HG02970 (cell line): ENCODE measurements around the gene SIT1.

ENCODE experiments used
- ATAC-seq: cut with Tn5 transposase; IDR thresholded peaks from one replicate; pipeline ENCODE4 v1.9.1; 2021; ENCODE audit warnings: mild to moderate bottlenecking, moderate library complexity, moderate number of reproducible peaks; ENCODE audit not compliant: unreplicated experiment, low FRiP score

Gene SIT1, protein sequence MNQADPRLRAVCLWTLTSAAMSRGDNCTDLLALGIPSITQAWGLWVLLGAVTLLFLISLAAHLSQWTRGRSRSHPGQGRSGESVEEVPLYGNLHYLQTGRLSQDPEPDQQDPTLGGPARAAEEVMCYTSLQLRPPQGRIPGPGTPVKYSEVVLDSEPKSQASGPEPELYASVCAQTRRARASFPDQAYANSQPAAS

DNA sequence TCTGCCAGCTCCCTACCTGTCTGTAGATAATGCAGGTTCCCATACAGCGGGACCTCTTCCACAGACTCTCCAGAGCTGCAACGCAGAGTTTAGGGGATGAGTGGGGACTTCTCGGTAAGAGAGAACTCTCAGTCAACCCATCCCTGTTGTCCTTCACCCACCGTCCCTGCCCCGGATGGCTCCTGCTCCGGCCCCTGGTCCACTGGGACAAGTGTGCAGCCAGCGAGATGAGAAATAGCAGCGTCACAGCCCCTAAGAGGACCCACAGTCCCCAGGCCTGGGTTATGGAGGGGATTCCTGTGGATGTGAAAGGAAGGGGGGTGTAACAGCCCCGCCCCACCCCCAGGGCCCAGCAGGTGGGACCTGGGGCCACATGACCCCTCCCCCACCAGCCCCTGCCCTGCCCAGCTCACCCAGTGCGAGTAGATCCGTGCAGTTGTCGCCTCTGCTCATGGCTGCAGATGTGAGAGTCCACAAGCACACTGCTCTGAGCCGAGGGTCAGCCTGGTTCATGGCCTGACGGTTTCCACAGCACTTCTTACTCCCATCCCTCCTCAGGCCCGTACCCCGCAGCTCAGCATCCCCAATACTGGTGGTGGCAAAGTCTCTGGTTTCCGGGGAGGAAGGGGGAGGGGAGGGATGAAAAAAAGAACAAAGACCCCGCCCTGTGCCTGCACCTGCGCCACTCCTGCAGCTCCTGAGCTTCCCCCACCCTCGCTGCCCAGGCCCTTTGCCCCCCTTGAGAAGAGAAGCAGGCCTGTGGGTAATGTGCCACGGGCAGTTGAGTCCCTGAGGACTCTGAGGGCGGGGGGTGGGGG, at the start of gene SIT1:
TSS of gene SIT1 (minus strand) at position 591 of the 818 bp plus-strand sequence. CDS start at position 513, 78 bp downstream.
- no peak for ATAC-seq

DNA sequence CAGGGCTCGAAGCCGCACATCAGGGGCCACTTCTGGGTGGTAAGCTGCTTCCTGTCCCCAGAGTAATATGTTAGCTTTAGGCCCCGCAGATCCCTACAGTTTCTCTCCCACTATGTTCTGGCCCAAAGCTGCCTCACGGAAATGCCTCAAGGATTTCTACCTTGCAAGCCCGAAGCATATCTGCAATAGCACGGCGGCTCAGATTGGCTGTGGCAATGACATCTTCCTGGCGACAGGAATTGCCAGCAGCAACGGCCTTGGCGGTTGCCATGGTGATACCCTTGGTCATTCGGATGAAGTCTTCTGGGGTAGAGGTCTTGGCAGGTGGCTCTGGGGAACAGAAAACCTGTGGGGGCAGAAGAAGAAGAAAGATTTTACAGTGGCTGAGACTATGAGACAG, 49.3 kb upstream of the SIT1 start:
- ATAC-seq: no peak

- ATAC-seq: no peak
Measured at GRCh38 chr9:35698231-35698630, 47.5 kb upstream of the SIT1 start.

DNA sequence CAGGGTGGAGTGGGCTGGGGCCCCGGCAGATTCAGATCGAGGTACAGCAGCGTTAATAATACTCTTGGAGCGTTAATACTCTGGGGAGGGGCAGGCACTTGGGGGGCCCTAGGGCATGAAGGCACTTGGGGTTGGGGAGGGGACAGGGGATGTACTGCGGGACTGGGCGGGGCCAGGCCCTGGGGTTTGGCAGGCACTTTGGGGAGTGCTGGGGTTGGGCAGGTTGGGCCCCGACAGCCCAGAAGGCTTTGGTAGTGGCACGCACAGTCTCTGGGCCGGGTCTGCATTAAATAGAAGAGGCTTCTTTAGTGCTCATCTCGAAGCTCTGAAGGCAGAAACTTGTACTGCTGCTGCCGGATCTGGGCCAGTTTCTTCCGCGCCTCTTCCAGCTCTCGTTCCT, 46.8 kb upstream of the SIT1 start:
- no peak for ATAC-seq

GRCh38 chr9:35696520-35697215, 45.9 kb upstream of the SIT1 start:
- ATAC-seq: no peak

DNA sequence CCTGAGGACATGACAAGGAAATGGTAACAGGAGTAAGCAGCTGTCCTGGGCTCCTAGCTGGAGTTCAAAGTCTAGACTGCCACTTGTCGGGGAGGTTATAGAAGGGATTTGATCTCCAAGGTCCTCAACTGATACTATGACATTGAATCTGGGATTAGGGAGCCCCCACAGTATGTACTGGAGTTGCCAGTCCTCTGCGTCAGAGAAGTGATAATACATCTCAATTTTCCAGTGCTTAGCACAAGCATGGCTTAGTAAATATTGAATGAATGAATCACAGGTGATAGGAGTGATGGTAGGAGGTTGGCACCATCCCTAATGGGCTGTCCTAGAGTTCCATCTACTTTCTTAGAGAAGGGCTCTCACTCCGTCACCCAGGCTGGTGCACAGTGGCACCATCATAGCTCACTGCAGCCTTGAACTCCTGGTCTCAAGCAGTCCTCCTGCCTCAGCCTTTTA, 45.2 kb upstream of the SIT1 start:
- no peak for ATAC-seq

DNA sequence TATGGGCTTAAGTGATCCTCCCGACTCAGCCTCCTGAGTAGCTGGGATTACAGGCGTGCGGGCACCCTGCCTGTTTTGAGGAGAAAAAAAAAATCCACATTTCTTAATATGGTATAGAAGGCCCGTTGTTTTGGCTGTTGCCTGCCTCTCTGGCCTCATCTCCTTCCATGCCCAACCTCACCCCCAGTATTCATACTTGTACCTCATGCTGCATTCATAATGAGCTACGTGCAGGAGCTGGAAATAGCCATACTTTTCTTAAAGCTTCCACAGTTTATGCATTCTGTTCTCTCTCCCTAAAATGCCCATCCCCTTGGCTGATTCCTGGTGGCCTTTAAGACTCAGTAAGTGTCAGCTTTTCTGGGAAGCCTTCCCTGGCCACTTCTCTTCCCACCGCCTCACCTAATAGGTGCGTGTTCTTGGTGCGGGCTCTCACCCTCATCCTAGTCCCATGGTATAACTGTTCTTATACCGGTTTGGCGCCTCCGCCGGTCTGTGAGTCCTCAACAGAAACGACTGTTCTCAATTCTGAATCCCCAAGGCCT, 41.1 kb upstream of the SIT1 start:
- ATAC-seq: no peak

DNA sequence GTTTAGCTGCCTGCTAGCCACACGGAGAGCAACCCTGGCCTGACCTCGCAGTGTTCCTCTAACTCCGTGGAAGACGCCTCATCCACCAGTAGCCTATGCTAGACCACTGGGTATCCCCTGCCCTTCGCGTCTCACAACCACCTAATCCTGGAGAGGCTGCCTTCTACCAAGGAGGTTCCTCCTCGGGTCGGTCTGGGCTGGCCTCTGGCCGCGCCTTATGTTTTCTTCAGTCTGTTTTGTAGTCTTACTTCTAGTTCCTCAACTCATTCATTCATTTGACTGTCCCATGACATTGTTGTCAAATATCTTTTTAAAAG, 40.6 kb upstream of the SIT1 start:
- no peak for ATAC-seq

DNA sequence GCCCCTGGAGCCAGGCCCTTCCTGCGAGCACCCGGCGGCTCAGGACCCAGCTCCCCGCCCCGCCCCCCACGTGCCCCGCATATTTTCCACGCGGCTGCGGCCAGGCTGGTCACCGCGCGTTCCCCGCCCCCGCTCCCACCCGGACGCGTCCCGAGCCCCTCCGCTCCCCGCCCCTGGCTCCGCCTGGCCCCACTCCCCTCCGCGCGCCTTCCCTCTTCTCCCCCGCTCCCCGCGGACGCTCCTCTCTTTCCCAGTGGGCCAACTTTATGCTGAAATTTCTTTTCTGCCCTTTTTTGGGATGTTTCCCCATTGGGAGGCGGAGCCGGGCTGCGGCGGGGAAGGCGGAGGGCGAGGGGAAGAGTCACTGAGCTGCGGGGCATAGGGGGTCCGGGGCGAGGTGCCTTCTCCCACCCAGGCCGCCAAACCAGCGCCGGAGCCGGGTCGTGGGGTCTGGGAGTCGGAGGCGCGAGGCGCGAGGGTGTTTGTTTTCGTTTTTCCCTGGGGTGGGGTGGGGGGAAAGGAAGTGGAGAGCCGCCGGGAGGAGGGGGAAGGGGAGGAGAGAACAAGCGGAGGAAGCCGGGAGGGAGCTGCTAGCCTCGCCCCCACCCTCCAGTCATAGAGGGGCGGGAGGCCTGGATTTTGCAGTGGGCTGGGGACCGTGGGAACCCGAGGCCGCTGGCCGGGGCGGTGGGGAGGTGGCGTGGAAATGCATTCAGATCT, 40.0 kb upstream of the SIT1 start:
- no peak for ATAC-seq

DNA sequence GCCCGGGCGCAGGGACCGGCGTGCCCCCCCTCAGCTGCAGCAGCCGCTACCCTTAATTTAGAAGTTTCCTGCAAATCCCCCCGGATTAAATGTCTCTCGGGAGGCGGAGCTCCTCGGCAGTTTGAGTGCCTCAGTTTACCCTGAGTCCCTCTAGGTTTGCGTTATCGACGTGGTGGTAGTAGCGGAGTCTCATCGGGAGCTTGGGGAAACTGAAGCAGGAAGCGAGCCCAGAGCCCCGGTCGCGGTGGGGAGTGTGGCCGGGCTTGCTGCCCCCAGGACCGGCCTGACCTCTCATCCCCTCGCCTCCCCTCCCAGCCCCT, 39.5 kb upstream of the SIT1 start:
- ATAC-seq: no peak

- ATAC-seq: no peak
Measured at GRCh38 chr9:35689542-35690293, 39.0 kb upstream of the SIT1 start, which contains the start of gene TPM2. Gene TPM2 (minus strand): TSS chr9:35689925. CDS start chr9:35689817, 108 bp downstream.

DNA sequence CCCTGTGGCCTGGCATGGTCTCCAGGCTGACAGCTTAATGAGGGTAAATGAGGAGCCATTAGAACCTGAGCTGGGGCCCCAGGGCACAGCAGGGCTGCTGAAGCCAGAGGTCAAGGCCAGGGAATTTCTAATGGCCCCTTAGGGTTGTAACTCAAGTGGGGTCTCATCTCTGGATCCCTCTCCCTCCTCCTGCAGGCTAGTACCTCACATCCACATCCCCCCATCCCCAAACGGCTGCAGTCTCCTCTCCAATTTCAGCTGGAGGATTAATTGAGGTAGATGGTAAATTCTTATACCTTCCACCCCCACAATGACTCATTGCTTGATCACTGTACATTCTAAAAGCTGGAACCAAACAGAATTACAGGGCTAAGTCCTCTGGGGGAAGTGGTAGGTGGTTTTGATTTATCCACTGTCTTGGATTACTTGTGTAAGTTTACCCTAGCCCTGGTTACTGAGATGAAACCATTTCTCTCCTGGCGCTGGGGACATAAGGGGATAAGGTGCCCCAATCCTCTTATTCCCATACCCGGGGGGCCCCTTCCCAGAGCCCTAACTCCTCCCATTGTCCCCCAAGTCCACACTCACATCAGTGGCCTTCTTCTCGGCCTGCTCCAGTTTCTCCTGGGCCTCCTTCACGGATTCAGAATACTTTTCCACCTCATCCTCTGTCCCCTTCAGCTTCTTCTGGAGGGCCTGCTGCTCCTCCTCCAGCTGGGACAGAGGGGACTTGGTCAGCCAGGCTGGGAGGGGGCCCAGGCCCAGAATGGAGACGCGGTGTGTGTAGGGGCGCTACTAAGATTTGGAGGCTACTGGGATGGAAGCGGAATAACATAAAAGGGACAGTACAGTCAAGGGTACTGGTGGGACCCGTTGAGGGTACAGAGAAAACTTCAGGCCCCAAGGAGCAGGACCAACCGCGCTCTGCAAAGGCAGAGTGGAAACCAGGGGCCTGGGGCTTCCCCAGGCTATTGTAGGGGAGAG, 38.1 kb upstream of the SIT1 start:
- no peak for ATAC-seq

DNA sequence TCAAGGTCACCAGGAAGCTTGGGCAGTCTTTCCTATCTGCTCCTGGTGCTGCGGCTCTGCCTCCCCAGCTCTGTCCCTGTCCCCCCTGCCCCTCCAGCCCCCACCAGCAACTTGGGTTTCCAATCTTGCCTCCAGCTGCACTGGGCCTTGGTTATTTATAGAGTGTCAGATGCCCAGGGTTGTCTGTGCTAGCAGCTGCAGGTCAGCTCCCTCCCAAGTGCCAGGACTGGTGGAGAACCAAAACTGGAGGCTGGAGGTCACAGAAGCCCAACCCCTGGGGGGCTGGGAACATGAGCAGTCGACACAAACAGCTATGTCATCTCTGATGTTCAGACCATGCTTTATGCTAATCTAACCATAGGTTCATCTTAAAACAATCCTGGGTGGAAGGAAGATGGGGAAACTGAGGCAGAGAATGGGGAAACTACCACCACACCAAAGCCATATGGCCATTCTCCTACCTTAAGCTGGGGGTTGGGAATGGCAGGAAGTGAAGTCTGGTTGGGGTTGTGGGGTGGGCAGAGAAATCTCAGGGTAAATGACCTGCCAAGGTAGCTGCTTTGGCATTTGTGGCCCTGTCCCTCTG, 37.3 kb upstream of the SIT1 start:
- no peak for ATAC-seq

DNA sequence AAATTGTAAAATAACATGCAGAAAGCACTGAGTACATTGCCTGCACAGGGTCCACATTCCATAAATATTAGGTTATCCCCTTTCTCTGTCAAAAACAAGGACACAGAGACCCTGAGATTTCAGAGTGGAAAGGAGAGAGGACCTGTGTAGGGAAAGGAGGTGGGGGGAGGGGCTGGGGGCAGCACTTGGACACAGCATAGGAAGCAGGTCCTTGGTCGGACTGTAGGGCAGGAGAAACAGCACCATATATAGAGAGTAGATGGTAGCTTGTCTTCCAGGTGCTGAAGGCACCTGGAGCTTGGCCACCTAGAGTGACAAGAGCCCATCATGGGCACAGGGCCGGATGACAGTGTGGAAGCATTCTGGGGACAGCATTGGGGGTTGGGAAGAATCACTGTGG, 36.6 kb upstream of the SIT1 start:
- ATAC-seq: no peak

- no peak for ATAC-seq
Measured at GRCh38 chr9:35686222-35687203, 35.8 kb upstream of the SIT1 start.

DNA sequence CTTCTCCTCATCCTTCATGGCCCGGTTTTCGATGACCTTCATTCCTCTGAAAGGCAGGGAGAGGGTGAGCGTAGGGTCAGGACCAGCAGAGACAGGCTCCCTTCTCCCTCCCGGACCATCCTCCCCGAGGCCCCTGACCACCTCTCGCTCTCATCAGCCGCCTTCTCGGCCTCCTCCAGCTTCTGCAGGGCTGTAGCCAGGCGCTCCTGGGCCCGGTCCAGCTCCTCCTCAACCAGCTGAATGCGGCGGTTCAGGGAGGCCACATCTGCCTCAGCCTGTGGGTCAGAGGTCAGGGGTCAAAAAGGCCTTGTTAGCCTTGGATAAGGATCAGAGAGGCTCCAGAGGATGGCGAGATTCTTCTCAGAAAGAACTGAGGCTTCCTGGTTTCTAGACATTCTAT, 34.8 kb upstream of the SIT1 start:
- ATAC-seq: no peak

GRCh38 chr9:35684921-35685320, 34.2 kb upstream of the SIT1 start:
- ATAC-seq: no peak
